Limb (tissue), 2 donors: ENCODE data around the gene FCRL4.
"Not testable (repeated sequence)": the region's sequence is repeated elsewhere in the genome, so short reads cannot be mapped to it uniquely, and the experiment has no call there.

Source experiments
- DNase-seq, 2 donors: peaks; one replicate each; pipeline ENCODE4 v3.0.0-alpha.2; 2016; ENCODE audit errors: extremely low spot score in 2 of 2

The FCRL4 gene

GRCh38 chr1:157551694-157552693 lies 45.9 kb downstream of the FCRL4 start, which contains the start of gene FCRL5:
Gene FCRL5, minus strand, starts transcription at chr1:157552515. Its CDS starts 153 bp downstream, at chr1:157552362.
- DNase-seq: no peak

- not testable (repeated sequence) for DNase-seq
These were observed 49.8 kb downstream of the FCRL4 start for GRCh38 chr1:157548081-157548480.

GRCh38 chr1:157542676-157543075 lies 55.2 kb downstream of the FCRL4 start:
- peak in 1 of 2 donors; percentile 36 for DNase-seq

- DNase-seq: no peak
These were observed 57.0 kb downstream of the FCRL4 start for GRCh38 chr1:157540852-157541251.

GRCh38 chr1:157540160-157540748 lies 57.6 kb downstream of the FCRL4 start:
- no peak for DNase-seq

GRCh38 chr1:157539568-157539967 lies 58.3 kb downstream of the FCRL4 start:
- no peak for DNase-seq

- DNase-seq: no peak
These were observed 65.3 kb downstream of the FCRL4 start for GRCh38 chr1:157532569-157532968.

- DNase-seq: no peak
These were observed 74.0 kb downstream of the FCRL4 start for GRCh38 chr1:157523774-157524493.
